Panc1 (cell line): Measurements from ENCODE around the gene TRIM29. TPM values are rescaled to one million over a fixed set of nuclear protein-coding genes. Genes with fewer than 3 reads are reported as not detected.
A peak's percentile ranks its signal among the peaks of the same experiment; 100 is the strongest.

ENCODE experiments used
- ATAC-seq: fragments of 200-7000 bp; cut with Tn5 transposase; 2 replicates; pipeline ENCODE4 v1.9.1; 2020; ENCODE audit warnings: mild to moderate bottlenecking, moderate library complexity
- BruUV-seq: library from RNA; stranded (reverse); fragments of 400-500 nt; replicated peaks from 2 replicates; lab custom pipeline; 2021; lab: Mats Ljungman, UMichigan
- CTCF ChIA-PET: fragments of 300-600 bp; sonication (Branson Sonifier 250); formaldehyde crosslinking; loops from one replicate; lab custom pipeline; 2022; ENCODE audit warnings: antibody characterized with exemption; lab: Charles Lee
- POLR2A ChIA-PET: fragments of 300-600 bp; sonication (Branson Sonifier 250); formaldehyde crosslinking; loops from one replicate; lab custom pipeline; 2022; ENCODE audit warnings: antibody characterized with exemption; lab: Charles Lee
- DNase-seq: peaks from one replicate; pipeline ENCODE4 v3.0.0-alpha.2; 2010; ENCODE audit warnings: low read depth, low spot score
- H3K27ac ChIP-seq: 2 replicates; pipeline ENCODE4 v1.5.1; 2011; ENCODE audit warnings: mild to moderate bottlenecking, low read length, inconsistent platforms
- H3K27me3 ChIP-seq: fragments of 200-500 bp; sonication (Bioruptor generic); 2 replicates; pipeline ENCODE4 v1.6.0; 2014; ENCODE audit warnings: low read length, inconsistent platforms; ENCODE audit not compliant: control insufficient read depth, insufficient read depth
- H3K36me3 ChIP-seq: fragments of 200-500 bp; sonication (Bioruptor generic); 2 replicates; pipeline ENCODE4 v1.5.1; 2014; ENCODE audit warnings: inconsistent platforms, mild to moderate bottlenecking, low read length, moderate library complexity; ENCODE audit not compliant: control insufficient read depth, insufficient read depth
- H3K4me1 ChIP-seq: 2 replicates; pipeline ENCODE4 v1.5.1; 2011; ENCODE audit warnings: inconsistent platforms, mild to moderate bottlenecking, low read length, moderate library complexity; ENCODE audit not compliant: control insufficient read depth, insufficient read depth
- H3K4me3 ChIP-seq, 2 experiments: 2 replicates each; pipeline ENCODE4 v1.5.1; 2011 to 2012; ENCODE audit warnings: low read depth in 2 of 2, low read length in 2 of 2, mild to moderate bottlenecking in 2 of 2, inconsistent platforms in 1 of 2, moderate library complexity in 1 of 2
- H3K9me3 ChIP-seq: fragments of 200-500 bp; sonication (Bioruptor generic); 2 replicates; pipeline ENCODE4 v1.5.1; 2014; ENCODE audit warnings: low read depth, mild to moderate bottlenecking, inconsistent platforms, low read length, moderate library complexity; ENCODE audit not compliant: control insufficient read depth, insufficient read depth
- POLR2AphosphoS5 ChIP-seq: IDR thresholded peaks from 2 replicates; pipeline ENCODE4 v1.6.1; 2012; ENCODE audit warnings: mild to moderate bottlenecking, low read depth, low read length, moderate library complexity
- SIN3A ChIP-seq: IDR thresholded peaks from 2 replicates; pipeline ENCODE4 v1.6.1; 2012; ENCODE audit warnings: low read depth, mild to moderate bottlenecking, low read length, moderate library complexity, borderline replicate concordance; ENCODE audit not compliant: insufficient read depth
- TCF7L2 ChIP-seq: IDR thresholded peaks from 2 replicates; pipeline ENCODE4 v1.6.1; 2011; ENCODE audit warnings: mild to moderate bottlenecking, low read depth, low read length, inconsistent platforms
- in situ Hi-C: cut with HindIII; loops from 2 replicates; pipeline ENCODE4 v1.10.0; 2016; ENCODE audit warnings: low sequenced_read_pairs, low pct_unique_long_range_greater_than_20kb
- intact Hi-C: fragments of 100-400 bp; cut with micrococcal nuclease; formaldehyde crosslinking; loops from one replicate; pipeline ENCODE4 v1.10.0; 2022; ENCODE audit not compliant: unreplicated experiment
- total RNA-seq: library from RNA; stranded (reverse); gene quantifications from one replicate; pipeline ENCODE4 v1.2.1, GENCODE V29; 2021; ENCODE audit not compliant: unreplicated experiment
- TF ChIP-seq, protein P1 (sequence below): fragments of 450-650 bp; IDR thresholded peaks from 2 replicates; pipeline ENCODE4 v1.5.1; 2017; ENCODE audit warnings: mild to moderate bottlenecking
- TF ChIP-seq, protein P2 (sequence below), 2 experiments: IDR thresholded peaks; 2 replicates each; pipeline ENCODE4 v1.6.1; 2011 to 2012; ENCODE audit warnings: low read depth in 2 of 2, control low read depth in 1 of 2, low read length in 1 of 2, mild to moderate bottlenecking in 1 of 2, moderate library complexity in 1 of 2; ENCODE audit not compliant: insufficient read depth in 1 of 2

Gene TRIM29
- total RNA-seq, 1 experiment from 2014 or later: 0.64 TPM

DNA sequence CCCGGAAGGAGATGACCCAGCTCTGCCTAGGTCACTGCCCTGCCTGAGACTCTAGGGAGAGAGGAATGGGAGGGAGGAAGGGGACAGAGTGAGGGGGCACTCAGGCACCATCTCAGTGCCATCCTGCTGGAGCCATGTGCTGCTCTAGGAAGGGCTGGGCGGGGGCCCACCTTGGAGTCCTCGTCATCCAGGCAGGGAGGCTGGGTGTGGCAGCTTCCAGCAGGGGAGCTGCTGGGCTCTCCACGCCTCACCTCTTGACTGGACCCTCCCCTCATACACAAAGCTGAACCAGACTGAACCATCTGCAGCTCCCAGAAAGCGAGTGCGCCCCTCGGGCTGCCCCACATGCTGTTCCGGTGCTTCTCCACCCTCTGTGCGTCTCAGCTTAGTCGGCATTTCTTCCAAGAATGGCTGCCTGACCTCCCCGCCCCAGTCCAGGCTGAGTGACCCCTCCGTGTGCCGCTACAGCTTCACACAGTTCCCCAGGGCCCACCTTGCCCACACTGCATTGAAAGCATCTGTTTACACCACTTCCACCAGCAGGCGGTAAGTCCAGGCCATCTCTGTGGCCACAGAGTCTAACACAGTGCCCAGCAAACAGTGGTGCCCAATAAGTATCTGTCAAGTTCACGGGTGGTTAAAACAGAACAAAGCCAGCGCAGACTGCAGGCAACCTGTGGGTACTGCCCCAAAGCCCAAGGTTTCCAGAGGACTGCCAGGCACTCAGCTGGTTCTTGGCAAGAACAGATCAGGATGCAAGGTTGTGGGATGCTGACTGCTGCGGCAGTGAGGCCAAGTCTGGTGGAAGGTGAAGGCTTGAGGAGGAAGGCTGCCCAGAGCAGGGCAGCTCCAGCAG is 9.4 kb upstream of the TRIM29 start:
- peaks cover 39% of the 10 kb centered on the region for H3K27me3 ChIP-seq
- no peak for TF ChIP-seq POLR2AphosphoS5
- TF ChIP-seq, protein P1, sequence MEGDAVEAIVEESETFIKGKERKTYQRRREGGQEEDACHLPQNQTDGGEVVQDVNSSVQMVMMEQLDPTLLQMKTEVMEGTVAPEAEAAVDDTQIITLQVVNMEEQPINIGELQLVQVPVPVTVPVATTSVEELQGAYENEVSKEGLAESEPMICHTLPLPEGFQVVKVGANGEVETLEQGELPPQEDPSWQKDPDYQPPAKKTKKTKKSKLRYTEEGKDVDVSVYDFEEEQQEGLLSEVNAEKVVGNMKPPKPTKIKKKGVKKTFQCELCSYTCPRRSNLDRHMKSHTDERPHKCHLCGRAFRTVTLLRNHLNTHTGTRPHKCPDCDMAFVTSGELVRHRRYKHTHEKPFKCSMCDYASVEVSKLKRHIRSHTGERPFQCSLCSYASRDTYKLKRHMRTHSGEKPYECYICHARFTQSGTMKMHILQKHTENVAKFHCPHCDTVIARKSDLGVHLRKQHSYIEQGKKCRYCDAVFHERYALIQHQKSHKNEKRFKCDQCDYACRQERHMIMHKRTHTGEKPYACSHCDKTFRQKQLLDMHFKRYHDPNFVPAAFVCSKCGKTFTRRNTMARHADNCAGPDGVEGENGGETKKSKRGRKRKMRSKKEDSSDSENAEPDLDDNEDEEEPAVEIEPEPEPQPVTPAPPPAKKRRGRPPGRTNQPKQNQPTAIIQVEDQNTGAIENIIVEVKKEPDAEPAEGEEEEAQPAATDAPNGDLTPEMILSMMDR: no peak
- no peak for TF ChIP-seq TCF7L2
- TF ChIP-seq SIN3A: no peak
- H3K27ac ChIP-seq: no peak overlapping the region
- no peaks in the 10 kb centered on the region for H3K4me1 ChIP-seq
- in situ Hi-C loops (no loop called here), intact Hi-C loops (no loop called here)
- ChIA-PET POLR2A (no interaction called here), CTCF (interaction anchor here (0.8 kb wide), 1 partner anchor 245 kb away, joined by 3 read pairs; no protein-coding TSS in a partner anchor)
- BruUV-seq: no TSS peak
- no peak overlapping the region for H3K4me3 ChIP-seq
- H3K36me3 ChIP-seq: no peaks in the 10 kb centered on the region
- DNase-seq (no peak), ATAC-seq (0 out of 2 replicates have a peak, but pooled peaks have one; percentile 49)
- no peaks in the 10 kb centered on the region for H3K9me3 ChIP-seq

DNA sequence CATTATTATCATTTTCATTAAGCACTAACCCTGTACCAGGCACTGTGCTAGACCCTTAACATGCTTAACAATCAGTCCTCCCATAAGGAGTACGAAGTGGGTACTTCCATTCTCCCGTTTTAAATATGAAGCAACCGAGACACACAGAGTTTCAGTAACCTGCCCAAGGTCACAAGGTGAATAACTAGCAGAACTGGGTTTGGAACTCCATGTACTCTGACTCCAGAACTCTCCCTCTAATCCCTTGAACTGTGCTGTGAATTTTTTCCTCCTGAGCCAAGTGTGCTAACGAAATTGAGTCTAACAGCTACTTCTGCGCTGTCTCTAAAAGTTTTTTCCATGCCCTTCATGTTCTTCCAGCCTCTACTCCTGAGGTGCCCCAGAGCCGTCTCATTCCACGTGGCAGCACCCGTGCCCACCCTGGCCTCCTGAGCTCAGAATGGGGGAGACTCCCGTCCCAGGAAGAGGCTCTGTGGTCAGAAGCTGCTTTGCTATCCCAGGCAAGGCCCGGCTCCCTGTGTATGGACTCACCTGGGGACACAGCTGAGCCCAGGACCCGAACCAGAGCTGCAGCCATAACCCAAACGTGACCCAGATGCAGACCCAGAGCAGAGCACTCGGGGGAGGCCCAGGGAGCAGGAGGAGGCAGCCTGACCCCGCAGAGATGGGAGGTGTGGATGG is 8.6 kb upstream of the TRIM29 start:
- peaks cover 39% of the 10 kb centered on the region for H3K27me3 ChIP-seq
- no peak overlapping the region for H3K4me3 ChIP-seq
- DNase-seq (no peak), ATAC-seq (peak; percentile 12; the same call in 1 of the 2 replicates)
- TF ChIP-seq SIN3A (no peak), TCF7L2 (no peak), POLR2AphosphoS5 (no peak)
- TF ChIP-seq, protein P1: no peak
- TF ChIP-seq, protein P2, sequence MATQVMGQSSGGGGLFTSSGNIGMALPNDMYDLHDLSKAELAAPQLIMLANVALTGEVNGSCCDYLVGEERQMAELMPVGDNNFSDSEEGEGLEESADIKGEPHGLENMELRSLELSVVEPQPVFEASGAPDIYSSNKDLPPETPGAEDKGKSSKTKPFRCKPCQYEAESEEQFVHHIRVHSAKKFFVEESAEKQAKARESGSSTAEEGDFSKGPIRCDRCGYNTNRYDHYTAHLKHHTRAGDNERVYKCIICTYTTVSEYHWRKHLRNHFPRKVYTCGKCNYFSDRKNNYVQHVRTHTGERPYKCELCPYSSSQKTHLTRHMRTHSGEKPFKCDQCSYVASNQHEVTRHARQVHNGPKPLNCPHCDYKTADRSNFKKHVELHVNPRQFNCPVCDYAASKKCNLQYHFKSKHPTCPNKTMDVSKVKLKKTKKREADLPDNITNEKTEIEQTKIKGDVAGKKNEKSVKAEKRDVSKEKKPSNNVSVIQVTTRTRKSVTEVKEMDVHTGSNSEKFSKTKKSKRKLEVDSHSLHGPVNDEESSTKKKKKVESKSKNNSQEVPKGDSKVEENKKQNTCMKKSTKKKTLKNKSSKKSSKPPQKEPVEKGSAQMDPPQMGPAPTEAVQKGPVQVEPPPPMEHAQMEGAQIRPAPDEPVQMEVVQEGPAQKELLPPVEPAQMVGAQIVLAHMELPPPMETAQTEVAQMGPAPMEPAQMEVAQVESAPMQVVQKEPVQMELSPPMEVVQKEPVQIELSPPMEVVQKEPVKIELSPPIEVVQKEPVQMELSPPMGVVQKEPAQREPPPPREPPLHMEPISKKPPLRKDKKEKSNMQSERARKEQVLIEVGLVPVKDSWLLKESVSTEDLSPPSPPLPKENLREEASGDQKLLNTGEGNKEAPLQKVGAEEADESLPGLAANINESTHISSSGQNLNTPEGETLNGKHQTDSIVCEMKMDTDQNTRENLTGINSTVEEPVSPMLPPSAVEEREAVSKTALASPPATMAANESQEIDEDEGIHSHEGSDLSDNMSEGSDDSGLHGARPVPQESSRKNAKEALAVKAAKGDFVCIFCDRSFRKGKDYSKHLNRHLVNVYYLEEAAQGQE (IDR thresholded peaks at IDR 0.05; ENCODE audit: insufficient read depth in 1 of 2, low read depth in 2 of 2, low read length in 1 of 2): no peak
- H3K27ac ChIP-seq: no peak overlapping the region
- H3K9me3 ChIP-seq: no peaks in the 10 kb centered on the region
- ChIA-PET POLR2A (no interaction called here), CTCF (interaction anchor here (0.8 kb wide), 1 partner anchor 246 kb away, joined by 3 read pairs; no protein-coding TSS in a partner anchor)
- BruUV-seq: no TSS peak
- H3K36me3 ChIP-seq: no peaks in the 10 kb centered on the region
- no peaks in the 10 kb centered on the region for H3K4me1 ChIP-seq
- intact Hi-C loops (no loop called here), in situ Hi-C loops (no loop called here)
